GM19035 (cell line): ENCODE results near the gene CCDC73.
"Not testable (repeated sequence)": the region's sequence is repeated elsewhere in the genome, so short reads cannot be mapped to it uniquely, and the experiment has no call there.

Experiments
- ATAC-seq: cut with Tn5 transposase; IDR thresholded peaks from one replicate; pipeline ENCODE4 v1.9.1; 2021; ENCODE audit not compliant: unreplicated experiment

Gene CCDC73

DNA sequence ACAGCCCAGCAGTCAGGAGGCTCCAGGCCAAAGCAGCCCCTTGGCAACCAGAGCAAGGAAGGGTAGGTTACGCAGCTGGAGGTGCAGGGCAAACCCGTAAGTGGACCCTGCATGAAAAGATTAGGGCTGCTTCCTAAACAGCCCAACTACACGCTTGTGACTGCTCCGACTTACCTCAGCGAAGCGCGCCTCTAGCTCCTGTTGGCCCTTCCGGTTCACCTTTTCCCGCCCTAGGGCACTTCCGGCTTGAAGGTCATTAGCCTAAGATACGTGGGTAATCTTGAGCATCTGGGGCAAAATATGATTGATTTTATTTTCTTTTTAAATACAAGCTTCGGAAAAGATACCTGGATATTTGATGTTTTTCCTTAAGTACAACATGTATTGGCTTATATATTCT, at the start of gene CCDC73:
TSS of gene CCDC73 (minus strand) at position 224 of the 400 bp plus-strand sequence. CDS start 34,419 bp downstream, outside the sequence.
- ATAC-seq: no peak

DNA sequence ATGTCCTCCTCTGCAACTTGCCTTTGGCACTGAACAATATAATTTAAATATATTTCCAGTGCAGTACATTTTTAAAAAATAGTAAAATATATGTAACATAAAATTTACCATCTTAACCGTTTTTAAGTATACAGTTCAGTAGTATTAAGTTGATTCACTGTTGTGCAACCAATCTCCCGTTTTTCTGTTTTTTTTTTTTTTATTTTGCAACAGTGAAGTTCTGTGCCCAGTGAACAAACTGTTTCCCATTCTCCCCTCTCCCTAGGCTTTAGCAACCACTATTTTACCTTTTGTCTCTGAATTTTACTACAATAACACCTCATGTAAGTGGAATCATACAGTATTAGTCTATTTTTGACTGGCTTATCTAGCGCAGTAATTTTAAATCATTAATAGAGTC, 49.1 kb upstream of the CCDC73 start:
- ATAC-seq: no peak

DNA sequence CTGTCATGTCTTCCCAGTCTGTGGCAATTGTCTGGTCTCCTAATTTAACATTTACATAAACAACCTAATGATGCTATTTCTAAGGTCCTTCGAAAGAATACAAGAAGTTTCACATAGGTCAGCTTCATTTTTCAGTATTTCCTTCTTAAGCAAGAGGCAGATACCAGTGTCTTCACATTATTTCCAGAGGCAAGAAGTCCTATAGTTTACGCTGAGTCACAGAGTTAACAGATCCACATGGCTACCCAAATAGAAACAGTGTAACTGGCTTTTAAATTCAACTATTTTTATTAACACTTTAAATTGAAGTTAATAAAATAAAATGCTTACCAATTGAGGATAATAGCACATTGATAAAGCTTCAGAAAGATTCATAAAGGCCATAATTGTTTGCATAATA, 46.1 kb upstream of the CCDC73 start:
- ATAC-seq: no peak

- ATAC-seq: no peak
These were observed 44.8 kb upstream of the CCDC73 start for GRCh38 chr11:32839308-32839707.

DNA sequence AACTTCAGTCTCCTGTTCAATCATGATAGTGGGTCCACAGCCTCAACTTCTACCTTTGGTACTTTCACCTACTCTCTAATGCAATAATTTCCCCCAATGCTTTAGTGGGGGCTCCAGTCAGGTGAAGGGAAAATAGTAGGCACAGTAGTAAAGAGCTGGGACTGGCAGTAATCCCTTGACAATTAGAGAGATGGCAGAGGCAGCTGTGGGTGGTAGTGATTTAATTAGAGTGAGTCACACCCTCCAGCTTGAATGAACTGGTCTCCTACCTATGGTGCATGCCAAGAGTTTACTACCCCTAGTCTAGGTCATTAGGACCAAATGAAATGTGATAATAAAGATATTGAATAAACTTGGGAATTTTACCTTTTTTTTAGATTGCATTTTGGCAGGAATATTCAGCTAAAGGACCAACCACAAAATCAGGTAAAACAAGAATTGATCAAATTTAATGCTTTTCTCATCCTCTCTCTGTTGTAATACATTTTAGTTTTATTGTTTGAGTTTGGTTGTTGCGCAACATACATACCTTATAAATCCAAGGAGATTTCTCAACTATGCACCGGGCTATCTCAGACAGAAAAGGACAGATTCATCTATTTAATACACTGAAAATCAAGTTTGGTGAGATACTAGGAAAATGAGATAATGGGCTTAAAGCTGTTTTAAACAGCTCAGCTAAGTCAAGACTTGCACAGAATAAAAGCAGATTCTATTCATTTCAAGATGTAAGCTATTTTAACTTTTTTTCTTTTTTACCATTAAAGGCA, 44.2 kb upstream of the CCDC73 start:
- no peak for ATAC-seq

GRCh38 chr11:32836946-32837345, 42.5 kb upstream of the CCDC73 start:
- ATAC-seq: no peak

- no peak for ATAC-seq
These were observed 39.5 kb upstream of the CCDC73 start for GRCh38 chr11:32833921-32834320.

DNA sequence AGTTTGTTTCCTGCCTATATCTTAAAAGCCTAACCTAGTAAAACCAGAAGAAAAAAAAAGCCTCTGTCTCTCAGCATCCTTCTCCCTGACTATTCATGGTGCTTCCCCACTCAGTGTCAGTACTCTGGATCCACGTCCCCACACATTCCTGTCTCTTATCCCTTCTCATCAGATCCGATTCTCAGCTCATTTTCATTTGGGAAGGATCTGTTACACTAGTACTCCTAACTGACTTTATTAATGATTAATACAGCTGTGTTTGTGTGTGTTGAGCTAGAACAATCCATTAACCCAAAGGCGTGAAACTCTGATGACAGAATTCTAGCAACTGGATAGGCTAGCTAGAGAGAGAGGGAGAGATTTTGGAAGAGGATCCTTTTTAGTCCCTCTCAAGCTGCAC, 36.8 kb upstream of the CCDC73 start:
- no peak for ATAC-seq

GRCh38 chr11:32830796-32831195, 36.3 kb upstream of the CCDC73 start:
- no peak for ATAC-seq

- peak; percentile 14 for ATAC-seq
These were observed 35.9 kb upstream of the CCDC73 start for GRCh38 chr11:32830413-32830738.

- peak; percentile 82 for ATAC-seq
These were observed 35.4 kb upstream of the CCDC73 start, which contains the start of gene PRRG4 for GRCh38 chr11:32829680-32830412. Gene PRRG4 (plus strand): TSS chr11:32829927. CDS start chr11:32830530, 603 bp downstream.

DNA sequence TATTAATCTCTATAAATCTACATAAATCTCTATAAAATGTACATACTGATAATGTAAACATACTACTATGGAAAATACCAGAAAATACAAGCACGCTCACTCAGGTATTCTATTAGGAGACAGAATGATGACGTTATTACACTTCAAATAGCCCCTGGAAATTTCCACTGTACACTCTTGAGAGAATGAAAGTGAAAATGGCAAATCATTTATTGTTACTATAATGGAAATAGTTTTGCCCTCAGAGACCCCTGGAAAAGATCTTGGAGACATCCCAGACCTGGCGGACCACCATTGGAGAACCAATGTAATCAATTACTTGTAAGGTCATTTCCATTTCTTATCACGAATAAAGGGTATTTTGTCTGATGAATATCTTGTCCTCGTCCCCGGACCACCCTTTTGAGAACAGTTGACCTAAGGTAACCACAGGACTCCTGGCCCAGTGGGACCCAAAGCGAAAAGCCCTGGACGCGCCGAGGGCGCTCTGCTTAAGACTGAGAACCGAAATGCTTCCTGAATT, 34.8 kb upstream of the CCDC73 start:
- ATAC-seq: peak; percentile 50

- no peak for ATAC-seq
These were observed 32.8 kb upstream of the CCDC73 start for GRCh38 chr11:32827276-32827675.

GRCh38 chr11:32826113-32826512, 31.7 kb upstream of the CCDC73 start:
- ATAC-seq: no peak

DNA sequence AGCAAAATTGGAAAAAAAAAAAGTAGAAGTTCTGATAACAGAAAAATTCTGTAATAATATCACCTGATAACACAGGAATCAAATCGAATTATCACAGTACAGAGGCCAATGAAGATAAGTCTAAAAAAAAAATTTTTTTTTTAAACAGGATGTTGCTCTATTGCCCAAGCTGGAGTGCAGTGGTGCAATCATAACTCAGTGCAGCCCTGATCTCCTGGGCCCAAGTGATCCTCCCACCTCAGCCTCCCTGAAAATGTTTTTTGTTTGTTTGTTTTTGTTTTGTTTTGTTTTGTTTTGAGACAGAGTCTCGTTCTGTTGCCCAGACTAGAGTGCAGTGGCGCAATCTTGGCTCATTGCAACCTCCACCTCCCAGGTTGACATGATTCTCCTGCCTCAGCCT, 29.2 kb upstream of the CCDC73 start:
- ATAC-seq: not testable (repeated sequence)

- ATAC-seq: peak; percentile 63
These were observed 27.6 kb upstream of the CCDC73 start for GRCh38 chr11:32821917-32822560.

DNA sequence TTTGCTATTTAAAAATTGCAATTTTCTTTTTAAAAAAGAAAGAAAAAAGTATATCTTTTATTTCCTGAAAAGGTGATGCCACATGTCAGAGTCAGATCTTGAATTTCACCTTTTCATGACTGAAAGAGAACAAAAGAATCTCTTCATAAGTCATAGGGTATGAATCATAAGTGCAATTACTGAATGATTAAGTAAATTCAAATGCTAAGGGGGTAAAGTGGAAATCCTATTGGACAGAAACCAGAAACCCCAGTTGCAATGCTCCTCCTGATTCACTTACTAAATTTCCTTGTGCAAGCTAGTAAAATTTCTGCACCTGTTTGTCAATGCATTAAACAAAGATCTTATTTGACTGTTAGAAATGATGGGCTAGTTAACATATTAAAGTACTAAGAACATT, 27.1 kb upstream of the CCDC73 start:
- no peak for ATAC-seq

GRCh38 chr11:32820497-32820896, 26.0 kb upstream of the CCDC73 start:
- ATAC-seq: no peak

- no peak for ATAC-seq
These were observed 24.7 kb upstream of the CCDC73 start for GRCh38 chr11:32819187-32819586.

DNA sequence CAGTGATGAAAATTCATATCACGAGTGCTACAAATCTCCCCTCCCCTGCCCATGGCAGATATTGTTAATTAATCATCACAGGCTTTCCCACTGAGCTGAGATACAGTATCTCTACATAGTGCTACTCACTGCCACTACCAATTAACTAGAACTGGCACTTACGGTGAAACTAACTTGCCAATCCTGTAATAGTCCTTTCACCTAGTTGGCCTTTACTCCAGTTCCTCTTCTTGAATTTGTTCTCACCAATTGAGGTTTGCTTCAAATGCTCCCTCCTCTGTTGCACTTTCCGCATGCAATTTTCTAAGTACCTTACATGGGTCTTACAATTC, 23.4 kb upstream of the CCDC73 start:
- no peak for ATAC-seq

- no peak for ATAC-seq
These were observed 22.9 kb upstream of the CCDC73 start for GRCh38 chr11:32817181-32817851.
